Brain pericyte (primary cell): ENCODE results near the gene PDE6C.
"Not testable (repeated sequence)": the region's sequence is repeated elsewhere in the genome, so short reads cannot be mapped to it uniquely, and the experiment has no call there.

Experiments used
- DNase-seq: peaks from one replicate; pipeline ENCODE4 v3.0.0-alpha.2; 2012; ENCODE audit warnings: low read depth, low spot score

Gene PDE6C

GRCh38 chr10:93630625-93631557 is 18.6 kb downstream of the PDE6C start:
- no peak for DNase-seq

- DNase-seq, result no peak
These were observed 27.5 kb downstream of the PDE6C start for GRCh38 chr10:93639791-93640190.

- no peak for DNase-seq
These were observed 40.5 kb downstream of the PDE6C start for GRCh38 chr10:93652857-93653256.

GRCh38 chr10:93654201-93654600 is 41.9 kb downstream of the PDE6C start:
- no peak for DNase-seq

DNA sequence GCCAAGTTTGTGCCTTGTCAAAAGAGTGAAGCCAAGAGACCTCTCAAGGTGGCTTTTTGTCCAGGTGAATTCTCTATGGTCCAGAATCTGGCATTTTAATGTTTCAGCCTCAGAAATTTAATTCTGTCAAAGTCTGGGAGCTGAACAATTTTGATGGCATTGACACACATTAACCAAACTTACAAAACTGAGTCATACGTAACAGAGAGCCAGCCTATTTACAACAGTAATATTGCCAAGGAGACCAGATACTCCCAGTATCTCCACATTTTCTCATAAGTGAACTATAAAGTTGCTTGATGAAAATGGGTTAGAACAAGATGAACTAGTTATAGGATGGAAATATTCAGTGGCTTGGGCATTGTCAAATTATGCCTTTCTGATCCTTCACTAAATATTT is 43.8 kb downstream of the PDE6C start:
- no peak for DNase-seq

- DNase-seq, result no peak
These were observed 45.4 kb downstream of the PDE6C start for GRCh38 chr10:93657757-93658156.

DNA sequence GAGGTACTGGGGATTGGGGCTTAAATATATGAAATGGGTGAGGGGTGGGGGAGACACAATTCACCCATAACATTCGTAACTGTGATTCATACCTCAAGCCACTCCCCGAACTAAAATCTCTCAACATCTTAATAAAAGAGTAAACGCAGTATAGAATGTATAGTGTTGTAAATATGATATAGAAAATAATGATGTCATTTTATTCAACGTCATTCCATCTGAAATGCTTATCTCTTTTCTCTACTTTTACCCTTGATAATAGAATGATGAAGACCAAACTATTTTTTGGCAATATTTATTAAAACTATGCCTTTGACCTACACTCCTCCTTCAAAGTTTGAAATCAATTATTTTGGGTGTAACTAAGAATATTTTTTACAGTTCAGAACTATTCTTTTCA is 53.7 kb downstream of the PDE6C start:
- DNase-seq, result no peak

DNA sequence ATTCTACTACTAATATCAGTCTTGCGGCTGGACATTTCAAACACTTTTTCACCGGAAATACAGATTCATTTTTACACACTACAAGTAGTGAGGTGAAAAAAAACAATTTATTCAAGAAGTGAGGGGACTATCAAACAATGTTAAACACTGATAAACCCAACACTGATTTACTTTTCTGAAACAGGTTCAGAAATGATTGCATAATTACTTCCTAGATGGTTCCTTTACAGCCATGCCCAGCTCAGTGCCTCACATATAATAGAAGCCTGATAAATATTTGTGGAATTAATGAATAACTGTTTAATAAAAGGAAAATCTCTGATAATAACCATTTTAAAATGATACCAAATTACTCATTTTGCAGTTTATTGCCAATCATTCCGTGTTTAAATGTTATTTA is 55.5 kb downstream of the PDE6C start:
- DNase-seq, result no peak

GRCh38 chr10:93670372-93670771 is 58.0 kb downstream of the PDE6C start:
- no peak for DNase-seq

- no peak for DNase-seq
These were observed 58.7 kb downstream of the PDE6C start for GRCh38 chr10:93671042-93671441.

- no peak for DNase-seq
These were observed 59.8 kb downstream of the PDE6C start for GRCh38 chr10:93672022-93672678.

DNA sequence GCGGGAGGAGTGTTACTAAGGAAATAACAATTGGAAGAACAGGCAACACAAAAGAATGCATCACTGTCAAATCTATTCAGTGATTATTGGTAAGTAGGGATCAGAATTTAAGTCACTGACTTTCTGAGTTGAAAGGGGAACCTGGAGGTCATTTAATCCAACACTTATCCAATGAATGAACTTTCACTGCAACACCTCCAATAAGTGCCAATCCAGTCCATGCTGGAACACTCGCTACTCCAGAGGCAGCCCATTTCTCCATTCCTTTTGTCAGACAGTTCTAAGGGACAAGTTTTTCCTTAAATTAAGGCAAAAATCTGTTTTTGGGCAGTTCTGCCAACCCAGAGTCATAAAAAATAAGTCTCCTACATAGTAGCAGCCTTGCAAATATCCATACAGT is 60.6 kb downstream of the PDE6C start:
- no peak for DNase-seq

- DNase-seq, result no peak
These were observed 61.5 kb downstream of the PDE6C start for GRCh38 chr10:93673791-93674190.

- DNase-seq, result no peak
These were observed 66.0 kb downstream of the PDE6C start for GRCh38 chr10:93678386-93678785.

DNA sequence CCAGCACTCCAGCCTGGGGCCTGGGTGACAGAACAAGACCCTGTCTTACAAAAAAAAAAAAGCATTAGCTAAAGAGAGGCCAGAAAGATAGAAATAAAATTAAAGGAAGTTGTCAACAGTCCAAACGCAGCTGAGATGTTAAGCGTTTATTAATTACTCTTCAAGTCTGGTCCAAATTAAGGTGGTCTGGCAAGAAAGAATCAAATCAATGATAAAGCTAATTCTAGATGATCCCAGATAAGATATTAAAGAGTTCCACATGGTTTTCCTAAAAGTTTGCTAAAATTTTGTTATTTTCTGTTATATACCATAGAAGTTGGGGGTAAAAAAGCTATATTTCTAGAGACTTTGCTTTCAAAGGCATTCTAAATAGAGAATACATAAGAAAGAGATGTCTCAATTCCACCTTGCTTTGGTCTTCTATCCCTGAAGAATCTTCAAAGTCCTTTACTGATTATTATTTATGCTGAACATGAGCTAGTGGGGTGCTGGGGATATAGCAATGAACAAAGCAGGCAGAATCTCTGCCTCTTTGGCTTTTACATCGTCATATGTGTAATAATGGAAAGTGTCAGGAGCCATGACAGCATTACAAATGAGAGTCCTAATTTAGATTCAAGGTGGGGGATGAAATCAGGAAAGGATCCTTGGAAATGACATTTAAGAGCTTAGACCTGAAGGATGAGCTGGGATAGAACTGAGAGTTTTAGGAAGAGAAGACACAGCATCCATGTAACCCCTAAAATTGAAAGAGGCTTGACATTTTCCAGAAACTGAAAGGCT is 66.7 kb downstream of the PDE6C start:
- DNase-seq, result no peak

DNA sequence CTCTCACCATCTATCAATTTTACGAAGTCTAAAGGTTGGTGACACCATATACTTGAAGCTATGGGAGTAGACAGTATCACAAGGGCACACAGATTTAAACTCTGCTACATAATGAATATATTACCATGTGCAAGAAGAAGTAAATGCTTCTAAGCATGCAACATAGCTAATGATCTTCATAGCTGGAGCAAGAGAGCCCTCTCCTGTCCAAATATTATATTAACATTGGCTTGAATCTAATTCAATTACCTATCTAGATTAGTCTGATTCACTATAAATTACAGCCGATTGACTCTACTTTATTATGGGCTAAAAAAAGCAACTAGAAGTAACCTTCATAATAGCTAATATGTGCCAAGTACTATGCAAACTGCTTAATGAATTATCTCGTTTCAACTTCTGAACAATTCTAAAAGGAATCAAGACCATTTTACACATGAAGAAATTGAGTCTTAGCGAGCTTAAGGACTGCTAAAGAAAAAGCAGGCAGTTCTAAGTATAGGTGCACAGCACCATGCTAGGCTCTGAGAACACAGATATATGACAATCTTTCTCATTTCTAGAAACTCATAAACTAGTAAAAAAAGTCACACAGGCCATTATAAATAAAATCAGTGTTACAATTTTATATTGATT is 68.2 kb downstream of the PDE6C start:
- DNase-seq, result peak; percentile 29

GRCh38 chr10:93687737-93688136 is 75.4 kb downstream of the PDE6C start:
- DNase-seq, result no peak

- no peak for DNase-seq
These were observed 83.4 kb downstream of the PDE6C start for GRCh38 chr10:93695740-93696139.

DNA sequence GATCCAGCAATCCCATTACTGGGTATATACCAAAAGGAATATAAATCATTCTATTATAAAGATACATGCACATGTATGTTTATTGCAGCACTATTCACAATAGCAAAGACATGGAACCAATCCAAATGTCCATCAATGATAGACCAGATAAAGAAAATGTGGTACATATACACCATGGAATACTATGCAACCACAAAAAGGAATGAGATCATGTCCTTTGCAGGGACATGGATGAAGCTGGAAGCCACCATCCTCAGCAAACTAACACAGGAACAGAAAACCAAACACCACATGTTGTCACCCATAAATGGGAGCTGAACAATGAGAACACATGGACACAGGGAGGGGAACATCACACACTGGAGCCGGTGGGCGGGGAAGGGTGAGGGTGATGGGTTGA is 84.2 kb downstream of the PDE6C start:
- not testable (repeated sequence) for DNase-seq

DNA sequence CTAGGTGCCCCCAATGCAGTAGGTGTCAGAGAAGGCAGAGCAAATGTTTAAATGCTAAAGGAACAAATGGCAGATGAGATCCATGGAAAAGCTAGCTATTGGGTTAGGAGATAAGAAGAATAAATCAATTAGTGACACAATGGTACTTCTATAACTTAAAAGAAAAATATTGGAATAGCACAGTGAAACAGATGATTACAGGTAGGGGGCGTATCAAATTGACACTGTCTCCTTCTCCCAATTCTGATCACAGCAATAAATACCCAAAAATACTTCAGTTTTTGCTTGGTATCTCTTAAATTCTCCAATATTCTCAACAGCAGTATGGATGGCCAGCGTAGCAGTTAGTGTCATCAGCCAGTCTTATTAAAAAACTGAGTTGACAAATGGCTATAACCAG is 84.9 kb downstream of the PDE6C start:
- no peak for DNase-seq

- peak; percentile 20 for DNase-seq
These were observed 89.5 kb downstream of the PDE6C start for GRCh38 chr10:93701866-93702209.
